ENCODE measurements around the gene AKR1C2. TPM values are rescaled to one million over a fixed set of nuclear protein-coding genes. Genes with fewer than 3 reads are reported as not detected.
"Not testable (repeated sequence)": the region's sequence is repeated elsewhere in the genome, so short reads cannot be mapped to it uniquely, and the experiment has no call there.

Gene AKR1C2
- polyA plus RNA-seq, 1 donor from 2014 or later = not detected

- Mint-ChIP-seq H3K36me3 (no peaks in the 10 kb centered on the region), H3K4me3 (no peak overlapping the region), H3K27ac (no peak overlapping the region), H3K4me1 (no peaks in the 10 kb centered on the region), H3K27me3 (peaks cover 1% of the 10 kb centered on the region), H3K9me3 (no peaks in the 10 kb centered on the region)
Measured at GRCh38 chr10:4983615-4984216, 19.9 kb downstream of the AKR1C2 start.

GRCh38 chr10:4982764-4983226, 20.9 kb downstream of the AKR1C2 start:
- H3K9me3 Mint-ChIP-seq = no peaks in the 10 kb centered on the region
- peaks cover 1% of the 10 kb centered on the region for H3K27me3 Mint-ChIP-seq
- H3K4me3 Mint-ChIP-seq = no peak overlapping the region
- H3K4me1 Mint-ChIP-seq = no peaks in the 10 kb centered on the region
- no peaks in the 10 kb centered on the region for H3K36me3 Mint-ChIP-seq
- H3K27ac Mint-ChIP-seq = no peak overlapping the region

GRCh38 chr10:4981722-4982471, 21.8 kb downstream of the AKR1C2 start:
- Mint-ChIP-seq H3K9me3 (no peaks in the 10 kb centered on the region), H3K27me3 (peaks cover 1% of the 10 kb centered on the region), H3K36me3 (no peaks in the 10 kb centered on the region), H3K4me1 (no peaks in the 10 kb centered on the region), H3K27ac (no peak overlapping the region), H3K4me3 (no peak overlapping the region)

GRCh38 chr10:4980793-4981192, 22.9 kb downstream of the AKR1C2 start:
- H3K4me3 Mint-ChIP-seq = no peak overlapping the region
- H3K9me3 Mint-ChIP-seq = no peaks in the 10 kb centered on the region
- no peaks in the 10 kb centered on the region for H3K36me3 Mint-ChIP-seq
- no peak overlapping the region for H3K27ac Mint-ChIP-seq
- no peaks in the 10 kb centered on the region for H3K4me1 Mint-ChIP-seq
- H3K27me3 Mint-ChIP-seq = peaks cover 1% of the 10 kb centered on the region

GRCh38 chr10:4978870-4979269, 24.8 kb downstream of the AKR1C2 start:
- peaks cover 1% of the 10 kb centered on the region for H3K27me3 Mint-ChIP-seq
- no peaks in the 10 kb centered on the region for H3K9me3 Mint-ChIP-seq
- H3K4me3 Mint-ChIP-seq = no peak overlapping the region
- no peak overlapping the region for H3K27ac Mint-ChIP-seq
- H3K36me3 Mint-ChIP-seq = no peaks in the 10 kb centered on the region
- H3K4me1 Mint-ChIP-seq = no peaks in the 10 kb centered on the region

- no peaks in the 10 kb centered on the region for H3K4me1 Mint-ChIP-seq
- no peaks in the 10 kb centered on the region for H3K9me3 Mint-ChIP-seq
- no peak overlapping the region for H3K4me3 Mint-ChIP-seq
- no peaks in the 10 kb centered on the region for H3K36me3 Mint-ChIP-seq
- H3K27me3 Mint-ChIP-seq = peaks cover 1% of the 10 kb centered on the region
- no peak overlapping the region for H3K27ac Mint-ChIP-seq
Measured at GRCh38 chr10:4977025-4977424, 26.6 kb downstream of the AKR1C2 start.

- H3K27ac Mint-ChIP-seq, H3K4me3 Mint-ChIP-seq, H3K36me3 Mint-ChIP-seq, H3K27me3 Mint-ChIP-seq, H3K4me1 Mint-ChIP-seq, H3K9me3 Mint-ChIP-seq: not testable (repeated sequence)
Measured at GRCh38 chr10:4974400-4974799, 29.3 kb downstream of the AKR1C2 start.

GRCh38 chr10:4973294-4973693, 30.4 kb downstream of the AKR1C2 start:
- H3K9me3 Mint-ChIP-seq, H3K4me1 Mint-ChIP-seq, H3K27ac Mint-ChIP-seq, H3K36me3 Mint-ChIP-seq, H3K27me3 Mint-ChIP-seq, H3K4me3 Mint-ChIP-seq: not testable (repeated sequence)

- H3K9me3 Mint-ChIP-seq, H3K4me1 Mint-ChIP-seq, H3K27ac Mint-ChIP-seq, H3K27me3 Mint-ChIP-seq, H3K36me3 Mint-ChIP-seq, H3K4me3 Mint-ChIP-seq: not testable (repeated sequence)
Measured at GRCh38 chr10:4972369-4973142, 31.1 kb downstream of the AKR1C2 start.

- H3K9me3 Mint-ChIP-seq, H3K27me3 Mint-ChIP-seq, H3K4me1 Mint-ChIP-seq, H3K4me3 Mint-ChIP-seq, H3K27ac Mint-ChIP-seq, H3K36me3 Mint-ChIP-seq: not testable (repeated sequence)
Measured at GRCh38 chr10:4970362-4970761, 33.3 kb downstream of the AKR1C2 start.

GRCh38 chr10:4969289-4969688, 34.4 kb downstream of the AKR1C2 start:
- H3K9me3 Mint-ChIP-seq, H3K4me1 Mint-ChIP-seq, H3K36me3 Mint-ChIP-seq, H3K4me3 Mint-ChIP-seq, H3K27me3 Mint-ChIP-seq, H3K27ac Mint-ChIP-seq: not testable (repeated sequence)

- not testable (repeated sequence) for H3K4me1 Mint-ChIP-seq, H3K27ac Mint-ChIP-seq, H3K9me3 Mint-ChIP-seq, H3K36me3 Mint-ChIP-seq, H3K27me3 Mint-ChIP-seq, H3K4me3 Mint-ChIP-seq
Measured at GRCh38 chr10:4967189-4967588, 36.5 kb downstream of the AKR1C2 start.

- H3K27me3 Mint-ChIP-seq, H3K9me3 Mint-ChIP-seq, H3K4me1 Mint-ChIP-seq: not testable (repeated sequence)
Measured at GRCh38 chr10:4965763-4966162, 37.9 kb downstream of the AKR1C2 start.

GRCh38 chr10:4963815-4964154, 39.9 kb downstream of the AKR1C2 start:
- H3K9me3 Mint-ChIP-seq, H3K27ac Mint-ChIP-seq, H3K36me3 Mint-ChIP-seq, H3K4me3 Mint-ChIP-seq, H3K4me1 Mint-ChIP-seq, H3K27me3 Mint-ChIP-seq: not testable (repeated sequence)

More at GRCh38 chr10:4965763-4966162, 37.9 kb downstream of the AKR1C2 start:
- not testable (repeated sequence) for H3K4me3 Mint-ChIP-seq, H3K36me3 Mint-ChIP-seq, H3K27ac Mint-ChIP-seq

GRCh38 chr10:4962876-4963814, 40.5 kb downstream of the AKR1C2 start, which contains the start of gene AKR1C1:
TSS of gene AKR1C1 (plus strand) at chr10:4963415. CDS start at chr10:4963445, 30 bp downstream.
- H3K27me3 Mint-ChIP-seq, H3K36me3 Mint-ChIP-seq, H3K4me1 Mint-ChIP-seq, H3K4me3 Mint-ChIP-seq, H3K9me3 Mint-ChIP-seq, H3K27ac Mint-ChIP-seq: not testable (repeated sequence)

All from IgD-negative memory B cell (primary cell).